OCI-LY7 (cell line): ENCODE data around the gene RPS3. TPM values are rescaled to one million over a fixed set of nuclear protein-coding genes. Genes with fewer than 3 reads are reported as not detected.
"Not testable (repeated sequence)": the region's sequence is repeated elsewhere in the genome, so short reads cannot be mapped to it uniquely, and the experiment has no call there.

ENCODE experiments used
- BruUV-seq: library from RNA; stranded (reverse); fragments of 400-500 nt; replicated peaks from 2 replicates; lab custom pipeline; 2021; lab: Mats Ljungman, UMichigan
- CTCF ChIA-PET: fragments of 300-600 bp; sonication (Branson Sonifier 250); formaldehyde crosslinking; loops from one replicate; lab custom pipeline; 2022; ENCODE audit warnings: antibody characterized with exemption; ENCODE audit not compliant: unreplicated experiment; lab: Charles Lee
- POLR2A ChIA-PET: fragments of 300-600 bp; sonication (Branson Sonifier 250); formaldehyde crosslinking; loops from one replicate; lab custom pipeline; 2022; ENCODE audit warnings: antibody characterized with exemption; lab: Charles Lee
- DNase-seq: peaks from one replicate; pipeline ENCODE4 v3.0.0-alpha.2; 2015; ENCODE audit warnings: low spot score
- H2AFZ ChIP-seq: fragments of 200-600 bp; sonication (generic), shearing (Covaris generic); 2 replicates; pipeline ENCODE4 v1.6.1; 2014; ENCODE audit warnings: mild to moderate bottlenecking, antibody characterized with exemption, low read length, moderate library complexity
- H3K27ac ChIP-seq: fragments of 200-600 bp; sonication (generic); 2 replicates; pipeline ENCODE4 v1.5.1; 2014; ENCODE audit warnings: mixed run types, low read depth, mild to moderate bottlenecking, moderate library complexity, low read length, inconsistent platforms; ENCODE audit not compliant: poor library complexity, severe bottlenecking
- H3K36me3 ChIP-seq: fragments of 200-600 bp; sonication (generic); 2 replicates; pipeline ENCODE4 v1.6.1; 2014; ENCODE audit warnings: mild to moderate bottlenecking, antibody characterized with exemption, low read length, moderate library complexity, mixed read lengths; ENCODE audit not compliant: insufficient read depth
- H3K4me1 ChIP-seq: fragments of 200-600 bp; sonication (generic); 2 replicates; pipeline ENCODE4 v1.5.1; 2014; ENCODE audit warnings: mild to moderate bottlenecking, low read length; ENCODE audit not compliant: insufficient read depth, poor library complexity, severe bottlenecking
- H3K4me2 ChIP-seq: fragments of 200-600 bp; sonication (generic); 2 replicates; pipeline ENCODE4 v1.6.1; 2014; ENCODE audit warnings: mild to moderate bottlenecking, low read length
- H3K4me3 ChIP-seq: fragments of 200-600 bp; sonication (generic); 2 replicates; pipeline ENCODE4 v1.5.1; 2014; ENCODE audit warnings: mild to moderate bottlenecking, low read depth, low read length; ENCODE audit not compliant: poor library complexity, severe bottlenecking
- H3K79me2 ChIP-seq: fragments of 200-600 bp; sonication (generic); 2 replicates; pipeline ENCODE4 v1.6.1; 2016; ENCODE audit warnings: low read depth, mild to moderate bottlenecking, low read length, moderate library complexity, mixed read lengths; ENCODE audit not compliant: insufficient read depth
- H3K9me2 ChIP-seq: fragments of 200-600 bp; sonication (generic); 2 replicates; pipeline ENCODE4 v1.6.1; 2016; ENCODE audit warnings: mild to moderate bottlenecking, low read length, mixed read lengths; ENCODE audit not compliant: insufficient read depth
- H3K9me3 ChIP-seq: fragments of 200-600 bp; sonication (generic); 2 replicates; pipeline ENCODE4 v1.6.1; 2014; ENCODE audit warnings: mild to moderate bottlenecking, mixed run types, low read length, mixed read lengths
- H4K20me1 ChIP-seq: fragments of 200-600 bp; sonication (generic); 2 replicates; pipeline ENCODE4 v1.6.1; 2014; ENCODE audit warnings: mild to moderate bottlenecking, antibody characterized with exemption, low read length, moderate library complexity, mixed read lengths; ENCODE audit not compliant: insufficient read depth
- CTCF ChIP-seq: fragments of 200-600 bp; sonication (generic); conservative IDR thresholded peaks from 2 replicates; pipeline ENCODE4 v1.5.1; 2014; ENCODE audit warnings: mild to moderate bottlenecking, antibody characterized with exemption, low read length, moderate library complexity, mixed read lengths
- EZH2phosphoT487 ChIP-seq: fragments of 200-600 bp; sonication (generic); IDR thresholded peaks from 2 replicates; pipeline ENCODE4 v1.6.1; 2018; ENCODE audit warnings: low read depth, borderline replicate concordance, mild to moderate bottlenecking, mixed run types, antibody characterized with exemption, low read length, moderate library complexity, mixed read lengths
- intact Hi-C: fragments of 100-400 bp; cut with micrococcal nuclease; formaldehyde crosslinking; loops from one replicate; pipeline ENCODE4 v1.10.0; 2022; ENCODE audit not compliant: unreplicated experiment
- total RNA-seq, 2 experiments: library from RNA; depleted of rRNA in 1 of 2; stranded (reverse); fragments of >200 nt in 1 of 2; shearing (Covaris generic) in 1 of 2; gene quantifications; 2 replicates each; pipeline ENCODE4 v1.2.3, GENCODE V29; 2014 to 2022

RPS3 gene
- total RNA-seq, 2 experiments from 2014 or later, result 3,268 to 4,392 TPM

DNA sequence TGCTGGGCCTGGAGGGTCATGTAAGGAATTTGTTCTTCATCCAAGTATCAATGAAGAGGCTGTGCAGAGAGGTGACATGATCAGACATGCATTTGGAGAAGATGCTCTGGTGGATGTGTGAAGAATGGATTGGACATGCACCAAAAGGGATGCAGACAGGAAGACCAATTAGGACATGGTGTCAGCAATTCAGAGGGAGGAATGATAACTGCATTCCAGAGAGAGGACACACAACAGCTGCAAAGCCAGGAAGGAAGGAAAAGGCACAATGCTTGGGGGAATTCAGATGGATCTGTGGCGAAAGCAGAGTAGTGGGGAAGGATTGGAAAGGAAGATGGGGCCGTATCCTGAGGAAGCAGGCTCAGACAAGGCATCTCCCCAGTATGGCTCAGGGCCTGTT is 42.7 kb upstream of the RPS3 start:
- no peaks in the 10 kb centered on the region for H3K79me2 ChIP-seq
- ChIA-PET POLR2A (no interaction called here), CTCF (no interaction called here)
- H3K9me2 ChIP-seq, result no peaks in the 10 kb centered on the region
- no peak for TF ChIP-seq EZH2phosphoT487
- TF ChIP-seq CTCF, result no peak
- intact Hi-C loops, result no loop called here
- no peak overlapping the region for H3K4me2 ChIP-seq
- H3K9me3 ChIP-seq, result no peaks in the 10 kb centered on the region
- H3K4me1 ChIP-seq, result peaks cover 7% of the 10 kb centered on the region
- no peaks in the 10 kb centered on the region for H4K20me1 ChIP-seq
- H3K4me3 ChIP-seq, result no peak overlapping the region
- H2AFZ ChIP-seq, result no peak overlapping the region
- H3K27ac ChIP-seq, result no peak overlapping the region
- H3K36me3 ChIP-seq, result no peaks in the 10 kb centered on the region
- no TSS peak for BruUV-seq
- no peak for DNase-seq

GRCh38 chr11:75362285-75362684 is 37.0 kb upstream of the RPS3 start:
- H3K4me2 ChIP-seq, H4K20me1 ChIP-seq, H3K4me1 ChIP-seq, H3K9me3 ChIP-seq, H3K4me3 ChIP-seq, H3K9me2 ChIP-seq, intact Hi-C loops, H3K79me2 ChIP-seq, H2AFZ ChIP-seq, DNase-seq, CTCF ChIA-PET, BruUV-seq, H3K27ac ChIP-seq, H3K36me3 ChIP-seq: not testable (repeated sequence)
- POLR2A ChIA-PET, result interaction anchor here (1.0 kb wide), 1 partner anchor 55 kb away, joined by 3 read pairs; no protein-coding TSS in a partner anchor

DNA sequence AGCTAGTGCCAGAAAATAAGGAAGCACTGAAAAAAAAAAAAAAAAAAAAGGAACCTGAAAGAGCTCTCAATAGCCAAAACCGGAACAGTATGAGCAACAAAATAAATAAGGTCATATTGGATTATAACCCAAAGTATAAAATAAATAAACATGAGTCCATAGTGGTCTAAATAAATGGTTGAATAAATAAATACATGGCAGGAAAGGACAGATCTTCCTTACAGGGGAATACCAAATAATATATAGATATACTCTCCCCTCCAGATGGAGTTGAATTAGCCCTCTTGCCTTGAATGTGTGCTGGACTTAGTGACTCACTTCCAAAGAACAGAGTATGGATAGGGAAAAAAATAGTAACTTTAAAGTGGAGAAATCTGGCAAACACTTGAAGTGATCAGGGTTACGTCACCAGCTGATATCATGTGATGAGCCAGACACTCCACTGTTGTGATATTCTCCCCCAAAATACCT is 33.6 kb upstream of the RPS3 start:
- Histone ChIP-seq H2AFZ (no peak overlapping the region), H3K9me3 (no peaks in the 10 kb centered on the region), H3K4me1 (peaks cover 2% of the 10 kb centered on the region), H3K79me2 (no peaks in the 10 kb centered on the region), H3K4me3 (no peak overlapping the region), H3K9me2 (no peaks in the 10 kb centered on the region), H3K27ac (no peak overlapping the region), H3K36me3 (no peaks in the 10 kb centered on the region), H4K20me1 (no peaks in the 10 kb centered on the region), H3K4me2 (no peak overlapping the region)
- DNase-seq, result no peak
- ChIA-PET CTCF (no interaction called here), POLR2A (interaction anchor here (0.6 kb wide), 1 partner anchor 434 kb away, joined by 5 read pairs; no protein-coding TSS in a partner anchor)
- BruUV-seq, result no TSS peak
- intact Hi-C loops, result no loop called here
- TF ChIP-seq EZH2phosphoT487 (no peak), CTCF (no peak)

- DNase-seq, BruUV-seq, H3K36me3 ChIP-seq, H2AFZ ChIP-seq, H3K9me2 ChIP-seq, H3K4me1 ChIP-seq, POLR2A ChIA-PET, H4K20me1 ChIP-seq, H3K9me3 ChIP-seq, H3K27ac ChIP-seq, H3K79me2 ChIP-seq, H3K4me3 ChIP-seq, H3K4me2 ChIP-seq, intact Hi-C loops: not testable (repeated sequence)
- CTCF ChIA-PET, result interaction anchor here (0.5 kb wide), 1 partner anchor 17 kb away, joined by 4 read pairs; no protein-coding TSS in a partner anchor
These were observed 32.5 kb upstream of the RPS3 start for GRCh38 chr11:75366826-75367225.
